CMK (cell line): ENCODE results near the gene DNASE1L1.

Source experiments
- DNase-seq: peaks from one replicate; pipeline ENCODE4 v3.0.0-alpha.2; 2010; ENCODE audit warnings: low read depth

Gene DNASE1L1

DNA sequence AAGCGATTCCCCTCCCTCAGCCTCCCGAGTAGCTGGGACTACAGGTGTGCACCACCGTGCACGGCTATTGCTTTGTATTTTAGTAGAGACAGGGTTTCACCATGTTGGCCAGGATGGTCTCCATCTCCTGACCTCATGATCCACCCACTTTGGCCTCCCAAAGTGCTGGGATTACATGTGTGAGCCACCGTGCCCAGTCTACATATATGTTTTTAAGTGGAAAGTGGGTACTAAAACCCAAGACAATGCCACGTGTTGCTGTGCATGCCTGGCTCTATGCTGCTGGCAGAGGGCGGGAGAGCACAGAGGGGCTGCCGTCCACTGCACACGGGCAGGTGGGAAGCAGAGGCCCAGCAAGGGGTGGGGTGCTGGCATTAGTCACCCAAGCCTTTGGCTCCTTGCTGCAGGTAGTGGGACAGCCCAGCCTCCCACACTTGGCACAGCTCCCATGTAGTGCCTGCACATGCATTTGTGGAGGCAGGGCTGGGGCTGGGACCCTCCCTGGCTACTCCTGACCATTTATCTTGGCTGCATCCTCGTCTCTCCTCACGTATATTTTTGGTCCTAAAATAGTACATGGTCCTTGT is 26.5 kb downstream of the DNASE1L1 start:
- no peak for DNase-seq

DNA sequence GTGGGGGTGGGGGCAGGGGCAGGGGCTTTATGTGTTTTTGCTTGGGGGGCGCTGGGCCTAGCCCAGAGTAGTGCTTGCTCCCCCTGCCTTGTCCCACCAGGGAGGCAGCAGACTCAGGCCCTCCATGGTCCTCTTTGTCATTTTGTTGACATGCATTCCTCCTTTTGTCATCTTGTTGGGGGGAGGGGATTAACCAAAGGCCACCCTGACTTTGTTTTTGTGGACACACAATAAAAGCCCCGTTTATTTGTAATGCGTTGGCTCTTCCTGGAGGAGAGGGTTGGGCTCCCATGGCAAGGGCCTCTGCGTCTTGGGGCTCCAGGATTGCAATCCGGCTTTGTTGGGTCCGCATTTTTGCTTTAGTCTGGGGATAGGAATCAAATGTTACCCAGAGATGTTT is 27.8 kb downstream of the DNASE1L1 start:
- no peak for DNase-seq

GRCh38 chrX:154380787-154381186 is 28.3 kb downstream of the DNASE1L1 start:
- DNase-seq: no peak

- no peak for DNase-seq
Observed at GRCh38 chrX:154380153-154380552, 28.9 kb downstream of the DNASE1L1 start.

GRCh38 chrX:154379569-154379951 is 29.5 kb downstream of the DNASE1L1 start:
- no peak for DNase-seq

DNA sequence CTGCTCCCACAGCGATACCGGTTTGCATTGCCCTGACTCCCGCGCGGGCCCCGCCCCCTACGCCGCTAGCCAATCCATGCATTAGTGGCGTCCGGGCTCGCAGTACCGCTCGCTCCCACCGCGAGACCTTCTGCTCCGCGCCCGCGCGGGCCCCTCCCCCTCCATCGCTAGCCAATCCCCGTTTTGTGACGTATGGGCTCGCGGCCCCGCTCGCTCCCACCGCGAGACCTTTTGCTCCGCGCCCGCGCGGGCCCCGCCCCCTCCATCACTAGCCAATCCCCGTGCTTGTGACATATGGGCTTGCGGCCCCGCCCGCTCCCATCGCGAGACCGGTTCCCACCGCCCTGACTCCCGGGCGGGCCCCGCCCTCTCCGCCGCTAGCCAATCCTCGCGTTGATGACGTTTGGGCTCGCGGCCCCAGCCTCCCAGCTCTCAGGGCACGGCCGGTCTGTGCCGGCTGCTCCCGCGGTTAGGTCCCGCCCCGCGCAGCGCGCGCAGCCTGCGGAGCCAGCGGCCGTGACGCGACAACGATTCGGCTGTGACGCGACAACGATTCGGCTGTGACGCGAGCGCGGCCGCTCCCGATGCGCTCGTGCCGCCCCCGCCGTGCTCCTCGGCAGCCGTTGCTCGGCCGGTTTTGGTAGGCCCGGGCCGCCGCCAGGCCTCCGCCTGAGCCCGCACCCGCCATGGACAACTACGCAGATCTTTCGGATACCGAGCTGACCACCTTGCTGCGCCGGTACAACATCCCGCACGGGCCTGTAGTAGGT is 30.1 kb downstream of the DNASE1L1 start, which contains the start of gene EMD:
EMD (plus strand) TSS at position 497 of the 770 bp plus-strand sequence; CDS start at position 687, 190 bp downstream.
- peak; percentile 90 for DNase-seq

DNA sequence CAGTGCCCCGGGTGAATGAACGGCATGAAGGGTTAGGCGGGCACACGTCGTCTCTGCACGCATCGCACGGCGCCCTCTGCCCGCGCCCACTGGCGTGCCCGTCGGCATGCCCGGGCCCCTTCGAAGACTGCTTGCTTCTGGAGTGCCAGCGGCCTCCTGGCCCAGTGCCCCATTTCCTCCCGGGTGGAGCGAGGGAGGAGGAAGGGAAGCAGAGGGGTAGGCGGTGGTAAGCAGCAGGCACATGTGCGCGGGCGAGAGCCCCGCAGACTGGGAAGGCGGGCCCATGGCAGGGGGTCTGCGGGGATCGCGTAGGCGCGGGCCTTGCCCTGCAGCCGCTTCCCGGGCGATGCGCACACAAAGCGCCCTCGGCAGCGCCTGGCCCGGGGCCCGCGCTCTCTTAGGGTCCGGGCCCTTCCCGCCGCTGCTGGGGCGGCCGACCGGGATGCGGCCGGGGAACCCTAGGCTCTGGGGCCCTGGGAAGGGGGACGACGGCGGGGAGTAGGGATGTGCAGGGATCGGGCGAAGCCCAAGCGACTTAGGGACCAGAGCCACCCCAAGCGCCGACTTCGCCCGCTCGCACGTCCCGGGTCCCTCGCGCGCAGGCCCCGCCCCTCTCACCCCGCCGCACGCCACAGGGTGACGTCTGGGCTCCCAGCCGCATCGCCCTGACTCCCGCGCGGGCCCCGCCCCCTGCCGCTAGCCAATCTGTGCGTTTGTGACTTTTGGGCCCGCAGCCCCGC is 30.8 kb downstream of the DNASE1L1 start:
- no peak for DNase-seq

DNA sequence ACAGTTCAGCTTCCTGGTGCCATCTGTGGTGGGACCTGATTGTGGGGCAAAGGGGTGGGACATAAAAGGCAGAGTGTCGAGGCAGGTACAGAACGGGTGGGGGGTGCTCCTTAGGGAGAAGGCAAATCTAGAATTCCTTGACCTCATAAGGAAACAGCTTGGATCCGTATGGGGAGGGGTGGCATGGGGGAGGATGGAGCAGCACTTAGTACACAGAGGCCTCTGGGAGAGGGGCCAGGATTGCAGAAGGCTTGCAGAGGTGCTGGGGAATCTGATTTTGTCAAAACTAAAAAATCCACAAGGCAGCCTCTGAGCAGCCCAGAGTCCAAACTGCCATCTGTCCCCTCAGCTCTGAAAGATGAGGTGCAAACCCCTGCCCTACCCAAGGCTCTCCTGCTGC is 32.3 kb downstream of the DNASE1L1 start:
- DNase-seq: no peak

DNA sequence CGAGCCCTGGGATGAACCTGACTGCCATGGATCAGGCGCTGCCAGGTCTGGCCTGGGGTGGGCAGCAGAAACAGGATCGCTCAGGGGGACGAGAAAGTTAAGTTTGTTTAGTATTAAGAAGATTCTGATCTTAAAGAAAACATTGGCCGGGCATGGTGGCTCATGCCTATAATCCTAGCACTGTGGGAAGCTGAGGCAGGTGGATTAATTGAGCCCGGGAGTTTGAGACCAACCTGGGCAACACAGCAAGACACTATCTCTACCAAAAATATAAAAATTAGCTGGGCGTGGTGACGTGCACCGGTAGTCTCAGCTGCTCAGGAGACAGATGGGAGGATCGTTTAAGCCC is 33.9 kb downstream of the DNASE1L1 start:
- no peak for DNase-seq

DNA sequence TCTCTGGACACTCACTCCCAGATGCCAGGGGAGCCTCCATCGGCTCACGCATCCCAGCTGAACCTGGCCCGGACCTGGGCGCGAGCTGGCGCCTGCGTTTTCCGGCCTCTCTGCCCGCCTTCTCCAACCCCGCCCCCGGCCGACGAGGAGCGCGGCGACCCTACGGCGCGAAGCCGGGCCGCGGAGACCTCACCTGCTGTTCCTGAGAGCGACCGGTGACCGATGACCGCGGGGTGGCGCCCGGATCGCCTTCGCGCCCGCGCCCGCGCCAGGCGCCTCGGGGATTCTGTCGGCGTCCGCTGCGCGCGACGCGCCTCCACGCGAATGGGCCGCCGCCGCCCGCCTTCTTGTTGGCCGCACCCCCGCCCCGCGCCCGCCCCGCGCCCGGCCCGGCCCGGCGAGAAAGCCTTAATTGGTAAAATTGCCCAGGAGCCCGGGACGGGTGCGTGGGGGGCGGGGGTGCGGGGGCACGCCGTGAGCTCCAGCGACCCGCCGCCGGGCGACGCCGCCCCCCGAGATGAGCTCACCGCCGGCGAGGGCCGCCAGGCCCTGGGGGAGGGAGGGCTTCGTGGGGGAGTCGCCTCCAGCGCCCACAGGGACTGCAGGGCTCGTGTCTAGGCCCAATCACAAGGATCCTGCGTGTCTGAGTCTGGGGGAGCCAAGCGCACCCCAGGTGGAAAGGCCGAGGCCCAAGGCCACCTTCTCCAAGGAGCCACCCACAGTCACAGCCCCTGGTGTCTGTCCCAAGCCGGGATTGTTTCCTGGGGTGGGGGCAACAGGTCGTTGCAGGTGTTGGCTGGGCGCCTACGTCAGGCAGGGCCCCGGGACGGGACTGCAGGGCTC is 34.5 kb downstream of the DNASE1L1 start, which contains the start of gene FLNA:
FLNA (minus strand) TSS at position 322 of the 843 bp plus-strand sequence. CDS start 3,389 bp downstream, outside the sequence.
- DNase-seq: no peak

DNA sequence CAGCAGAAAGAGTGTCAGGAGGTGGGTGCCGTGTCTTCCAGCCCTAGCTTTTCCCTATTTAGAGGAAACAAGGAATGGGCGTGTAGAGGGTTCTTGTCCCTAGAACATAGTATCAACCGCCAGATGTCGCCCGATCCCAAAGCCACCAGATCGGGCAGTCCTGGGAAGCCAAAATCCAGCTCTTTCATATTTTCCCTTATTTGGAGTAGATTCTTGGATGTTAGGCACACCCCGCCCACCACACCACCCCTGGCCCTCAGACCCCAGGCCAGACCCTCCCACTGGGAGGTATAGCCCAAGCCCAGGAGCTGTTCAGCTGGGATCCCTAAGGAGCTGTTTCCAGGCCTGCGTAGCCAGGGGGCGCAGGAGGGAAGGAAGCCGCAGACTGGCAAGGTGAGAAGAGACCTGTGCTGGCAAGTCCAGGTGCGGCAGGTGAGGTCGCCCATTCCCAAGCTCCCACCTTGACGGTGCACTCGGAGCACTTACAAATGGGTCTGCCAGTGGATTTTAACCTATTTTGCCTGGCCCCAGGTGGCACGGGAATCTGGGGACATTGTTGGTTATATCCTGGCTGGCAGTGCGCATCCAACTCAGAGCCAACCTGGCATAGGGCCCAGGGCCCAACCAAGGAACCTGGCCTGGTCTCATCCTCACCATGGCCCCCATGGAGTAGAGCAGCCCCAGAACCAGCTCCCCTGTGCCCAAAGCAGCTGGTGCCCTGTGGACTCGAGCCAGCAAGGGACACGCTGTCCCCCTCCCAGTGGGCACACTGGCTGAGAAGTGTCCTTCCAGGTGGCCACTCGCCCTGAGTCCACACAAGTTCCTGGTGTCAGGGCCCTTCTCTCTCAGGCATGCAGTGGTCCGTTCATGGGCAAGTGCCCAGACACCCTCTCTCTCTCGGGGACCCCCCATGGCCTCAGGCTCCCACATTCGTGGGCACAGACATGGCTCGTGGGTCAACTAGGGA is 35.4 kb downstream of the DNASE1L1 start:
- no peak for DNase-seq

DNA sequence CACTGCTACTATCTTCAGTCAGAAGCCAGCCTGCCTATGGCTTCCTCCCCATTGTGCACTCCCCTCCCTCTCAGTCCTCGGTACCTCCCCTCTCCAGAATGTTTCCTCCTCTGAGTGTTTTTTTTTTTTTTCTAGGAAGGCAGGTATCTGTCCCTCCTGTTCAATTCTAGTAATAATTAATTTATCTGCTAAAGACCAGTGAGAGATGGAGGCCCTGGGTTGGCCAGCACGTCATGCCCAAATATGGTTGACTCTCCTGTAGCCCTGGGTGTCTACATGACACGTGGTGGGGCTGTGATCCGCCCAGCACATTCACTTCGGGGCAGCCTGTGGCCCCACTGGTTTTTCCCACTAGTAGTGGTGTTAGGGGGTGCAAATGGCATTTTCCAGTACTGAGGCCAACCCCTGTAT is 36.4 kb downstream of the DNASE1L1 start:
- DNase-seq: no peak

DNA sequence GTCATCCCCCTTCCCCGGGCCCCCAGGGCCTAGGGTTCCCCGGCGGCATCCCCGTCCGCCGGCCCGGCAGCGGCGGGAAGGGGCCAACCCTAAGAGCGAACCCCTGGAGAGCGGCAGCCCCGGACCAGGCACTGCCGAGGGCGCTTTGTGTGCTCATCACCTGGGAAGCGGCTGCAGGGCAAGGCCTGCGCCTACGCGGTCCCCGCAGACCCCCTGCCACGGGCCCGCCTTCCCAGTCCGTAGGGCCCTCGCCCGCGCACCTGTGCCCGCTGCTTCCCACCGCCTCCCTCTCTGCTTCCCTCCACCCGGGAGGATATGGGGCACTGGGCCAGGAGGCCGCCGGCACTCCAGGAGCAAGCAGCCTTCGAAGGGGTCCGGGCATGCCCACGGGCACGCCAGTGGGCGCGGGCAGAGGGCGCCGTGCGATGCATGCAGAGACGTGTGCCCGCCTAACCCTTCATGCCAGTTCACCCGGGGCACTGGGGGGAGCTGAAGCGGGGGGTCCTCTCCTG is 37.2 kb downstream of the DNASE1L1 start:
- DNase-seq: no peak

DNA sequence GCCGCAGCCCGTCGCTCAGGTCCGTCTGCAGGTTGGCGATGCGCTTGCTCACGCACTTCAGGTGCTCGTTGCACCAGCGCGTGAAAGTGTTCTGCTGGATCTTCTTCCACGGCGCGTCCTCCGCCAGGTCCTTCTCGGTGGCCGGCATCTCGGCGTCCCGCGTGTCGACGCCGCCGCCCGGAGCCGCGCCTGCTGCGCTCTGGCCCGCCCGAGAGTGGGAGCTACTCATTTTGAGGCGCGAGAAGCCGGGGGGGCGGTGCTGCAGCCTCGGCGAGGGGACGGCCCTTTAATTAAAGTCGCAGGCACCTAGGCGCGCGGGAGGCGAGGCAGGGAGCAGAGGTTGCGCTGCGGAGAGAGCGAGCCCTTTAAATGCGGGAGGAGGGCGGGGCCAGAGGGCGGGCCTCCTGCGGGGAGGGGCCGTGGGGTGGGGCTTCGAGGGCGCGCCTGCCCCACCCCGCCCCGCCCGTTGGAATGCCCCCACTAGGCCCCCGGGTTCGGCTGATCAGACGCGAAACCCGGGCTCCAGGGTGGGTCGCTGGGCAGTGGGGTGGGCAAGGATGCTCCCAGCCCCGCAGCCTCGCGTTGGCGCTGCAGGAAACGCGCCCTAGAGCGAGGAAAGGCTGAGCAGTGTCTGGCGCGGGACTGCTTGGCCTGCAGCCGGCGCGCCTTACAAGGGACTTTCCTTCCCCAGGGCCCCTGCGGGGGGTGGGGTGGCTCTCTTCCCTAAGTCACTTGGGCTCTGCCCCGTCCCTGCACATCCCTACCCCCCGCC is 37.9 kb downstream of the DNASE1L1 start:
- DNase-seq: peak; percentile 82

DNA sequence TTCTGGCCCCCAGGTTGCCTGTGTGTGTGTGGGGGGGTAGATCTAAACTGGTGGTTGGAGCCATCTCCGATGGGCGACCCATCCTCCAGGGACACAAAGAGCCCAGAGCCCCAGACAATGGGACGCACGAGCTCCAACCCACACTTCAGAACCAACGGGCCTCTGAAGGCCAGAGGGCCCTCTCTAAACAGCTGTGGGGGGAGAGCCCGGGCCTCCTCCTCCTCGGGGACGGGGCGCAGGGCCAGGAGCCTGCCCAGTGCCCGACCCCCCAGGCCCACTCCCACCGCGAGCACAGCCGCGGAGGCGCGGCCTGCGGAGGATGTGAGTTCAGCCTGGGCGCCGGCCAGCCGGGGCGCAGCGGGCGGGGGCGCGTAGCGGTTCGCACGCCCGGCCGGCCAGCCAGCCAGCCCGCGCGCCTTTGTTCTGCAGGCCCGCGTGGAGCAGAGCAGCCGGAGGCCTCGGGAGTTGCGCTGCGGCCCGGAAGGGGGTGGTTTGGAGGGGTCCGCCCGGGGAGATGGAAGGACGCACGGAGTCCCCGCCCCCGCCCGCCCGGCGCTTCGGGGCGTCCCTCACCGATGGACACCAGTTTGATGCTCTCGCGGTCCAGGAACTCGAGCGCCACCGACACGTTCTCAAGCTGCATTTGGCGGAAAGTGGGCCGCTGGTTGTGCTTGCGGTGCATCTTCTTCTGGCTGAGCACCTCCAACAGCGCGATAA is 38.6 kb downstream of the DNASE1L1 start:
- no peak for DNase-seq

GRCh38 chrX:154369449-154370299 is 39.4 kb downstream of the DNASE1L1 start:
- DNase-seq: peak; percentile 70

DNA sequence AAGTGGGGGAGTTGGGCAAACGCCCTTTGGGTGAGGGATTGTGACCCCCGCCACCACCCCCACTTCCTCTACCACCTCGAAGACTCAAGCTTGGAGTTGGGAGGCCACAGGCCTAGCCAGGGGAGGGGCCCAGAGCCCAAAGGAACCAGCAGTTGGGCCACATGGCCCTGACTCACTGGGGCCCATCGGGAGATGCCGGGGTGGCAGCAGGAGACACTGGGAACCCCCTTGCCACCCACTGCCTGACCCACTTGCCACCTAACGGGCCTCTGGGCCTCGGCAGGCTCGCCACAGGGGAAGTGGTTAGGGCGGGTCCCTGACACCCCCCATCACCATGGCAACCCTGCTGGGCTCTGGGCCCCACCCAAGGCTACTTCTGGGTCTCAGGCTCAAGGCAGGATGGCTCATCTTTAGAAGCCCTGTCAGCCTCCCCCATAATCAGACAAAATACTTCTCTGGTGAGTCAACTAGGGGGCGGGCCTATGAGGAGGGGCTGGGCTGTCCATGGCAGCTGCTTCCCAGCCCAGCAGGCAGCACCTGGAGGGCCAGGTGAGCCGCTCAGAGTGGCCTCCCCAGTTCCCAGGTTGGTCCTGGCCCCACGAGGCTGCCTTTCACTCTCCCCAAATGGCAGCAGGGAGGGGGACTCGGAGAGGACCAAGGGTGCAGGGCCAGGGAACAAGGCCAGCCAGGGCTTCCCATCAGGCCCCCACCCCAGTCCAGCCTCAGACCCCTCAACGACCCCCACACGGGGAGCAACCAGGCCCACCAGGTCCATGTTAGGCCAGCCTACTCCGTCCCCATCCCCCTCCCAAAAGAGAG is 40.2 kb downstream of the DNASE1L1 start:
- DNase-seq: peak; percentile 76
